Duodenal mucosa (tissue), 2 donors: ENCODE data around the gene HLCS.

Experiments
- H3K27ac ChIP-seq: one replicate; pipeline ENCODE4 v1.7.0; 2013; ENCODE audit warnings: low read depth, low read length
- H3K27me3 ChIP-seq, 2 donors: one replicate each; pipeline ENCODE4 v1.7.0; 2013; ENCODE audit warnings: low read length in 2 of 2, control low read depth in 1 of 2; ENCODE audit not compliant: insufficient read depth in 2 of 2, control insufficient read depth in 1 of 2
- H3K36me3 ChIP-seq, 2 donors: one replicate each; pipeline ENCODE4 v1.7.0; 2013; ENCODE audit warnings: low read length in 2 of 2, control low read depth in 1 of 2; ENCODE audit not compliant: insufficient read depth in 2 of 2, control insufficient read depth in 1 of 2
- H3K4me1 ChIP-seq, 2 donors: one replicate each; pipeline ENCODE4 v1.7.0; 2013; ENCODE audit warnings: low read length in 2 of 2, control low read depth in 1 of 2; ENCODE audit not compliant: insufficient read depth in 2 of 2, control insufficient read depth in 1 of 2
- H3K4me3 ChIP-seq, 2 donors: one replicate each; pipeline ENCODE4 v1.7.0; 2013; ENCODE audit warnings: low read length in 2 of 2, low read depth in 1 of 2
- H3K9ac ChIP-seq, 2 donors: one replicate each; pipeline ENCODE4 v1.7.0; 2013; ENCODE audit warnings: low read length in 2 of 2, low read depth in 1 of 2
- H3K9me3 ChIP-seq, 2 donors: one replicate each; pipeline ENCODE4 v1.7.0; 2013; ENCODE audit warnings: low read length in 2 of 2, control low read depth in 1 of 2; ENCODE audit not compliant: control insufficient read depth in 1 of 2

The HLCS gene

DNA sequence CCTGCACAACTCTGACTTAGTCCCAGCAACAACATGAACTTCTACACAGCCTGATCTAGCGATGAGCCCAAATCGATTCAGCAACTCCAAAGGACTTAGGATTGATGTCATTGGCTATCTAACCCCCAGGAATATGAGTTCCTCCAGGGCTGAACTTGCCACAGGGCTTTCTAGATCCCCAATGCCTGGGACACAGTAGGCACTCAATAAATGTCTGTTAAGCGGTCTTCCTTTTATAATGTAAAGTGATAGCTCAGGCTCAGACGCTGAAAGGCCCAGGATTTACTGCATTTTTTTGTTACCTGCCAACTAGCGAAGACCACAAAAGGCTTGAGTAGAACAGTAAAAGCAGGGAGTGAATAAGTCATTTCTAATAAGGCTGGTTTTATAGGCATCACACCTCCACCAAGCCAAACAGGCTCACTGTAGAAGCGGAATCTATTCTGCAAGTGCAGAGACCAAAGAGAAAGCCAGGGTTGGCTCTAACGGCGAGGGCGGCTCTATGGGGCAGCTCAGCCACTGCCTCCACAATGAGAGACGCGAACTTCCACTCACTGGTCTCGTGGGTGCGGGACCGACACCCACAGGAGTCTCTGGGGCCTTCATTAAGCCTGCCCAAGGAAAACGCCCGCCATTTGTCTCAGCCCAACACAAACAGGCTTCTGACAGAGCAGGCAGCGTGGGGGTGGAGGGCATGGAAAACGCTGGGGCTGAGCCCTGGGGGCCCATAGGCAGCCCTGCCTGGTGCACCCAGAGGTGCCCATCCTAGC is 52.0 kb downstream of the HLCS start:
- Histone ChIP-seq H3K9me3 (no peaks in the 10 kb centered on the region), H3K27me3 (no peaks in the 10 kb centered on the region), H3K4me3 (no peak overlapping the region), H3K4me1 (peaks cover 8 to 24% of the 10 kb centered on the region in 2 donors), H3K27ac (no peak overlapping the region), H3K9ac (no peak overlapping the region), H3K36me3 (no peaks in the 10 kb centered on the region)

DNA sequence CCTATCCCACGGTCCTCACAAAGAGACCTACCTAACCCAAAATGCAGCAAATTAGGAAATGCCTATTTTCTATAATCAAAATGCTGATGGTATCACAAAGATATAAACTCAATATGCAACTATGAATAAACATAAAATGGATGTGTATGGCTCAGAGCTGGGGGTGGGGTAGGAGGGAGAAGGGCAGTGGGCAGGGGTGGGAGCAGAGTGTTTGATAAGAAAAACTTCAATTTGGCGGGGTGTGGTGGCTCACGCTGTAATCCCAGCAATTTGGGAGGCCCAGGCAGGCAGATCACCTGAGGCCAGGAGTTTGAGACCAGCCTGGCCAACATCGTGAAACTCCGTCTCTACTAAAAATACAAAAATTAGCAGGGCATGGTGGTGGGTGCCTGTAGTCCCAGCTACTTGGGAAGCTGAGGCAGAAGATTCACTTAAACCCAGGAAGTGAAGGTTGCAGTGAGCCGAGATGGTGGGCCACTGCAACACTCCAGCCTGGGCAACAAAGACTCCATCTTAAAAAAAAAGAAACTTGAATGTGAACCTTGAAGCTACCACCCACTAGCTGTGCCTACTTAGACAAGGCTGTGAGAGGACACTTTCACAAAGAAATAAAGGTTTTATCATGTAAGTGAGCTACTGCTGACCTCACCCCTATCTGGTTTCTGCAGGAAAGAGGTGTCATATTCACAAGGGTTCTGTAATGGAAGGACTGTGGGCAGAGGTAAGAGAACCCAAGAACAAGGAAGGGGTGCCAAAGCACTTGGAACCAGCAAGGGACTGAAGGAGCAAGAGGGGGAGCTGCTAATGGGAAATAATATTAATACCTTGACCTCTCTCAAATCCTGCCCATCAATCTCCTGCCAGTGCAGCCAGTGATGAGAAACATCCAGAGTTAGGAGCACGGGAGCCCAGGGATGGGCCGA is 53.0 kb downstream of the HLCS start:
- H3K27me3 ChIP-seq: no peaks in the 10 kb centered on the region
- peaks cover 6 to 21% of the 10 kb centered on the region in 2 donors for H3K4me1 ChIP-seq
- no peaks in the 10 kb centered on the region for H3K9me3 ChIP-seq
- H3K27ac ChIP-seq: no peak overlapping the region
- H3K9ac ChIP-seq: no peak overlapping the region
- H3K36me3 ChIP-seq: no peaks in the 10 kb centered on the region
- no peak overlapping the region for H3K4me3 ChIP-seq

DNA sequence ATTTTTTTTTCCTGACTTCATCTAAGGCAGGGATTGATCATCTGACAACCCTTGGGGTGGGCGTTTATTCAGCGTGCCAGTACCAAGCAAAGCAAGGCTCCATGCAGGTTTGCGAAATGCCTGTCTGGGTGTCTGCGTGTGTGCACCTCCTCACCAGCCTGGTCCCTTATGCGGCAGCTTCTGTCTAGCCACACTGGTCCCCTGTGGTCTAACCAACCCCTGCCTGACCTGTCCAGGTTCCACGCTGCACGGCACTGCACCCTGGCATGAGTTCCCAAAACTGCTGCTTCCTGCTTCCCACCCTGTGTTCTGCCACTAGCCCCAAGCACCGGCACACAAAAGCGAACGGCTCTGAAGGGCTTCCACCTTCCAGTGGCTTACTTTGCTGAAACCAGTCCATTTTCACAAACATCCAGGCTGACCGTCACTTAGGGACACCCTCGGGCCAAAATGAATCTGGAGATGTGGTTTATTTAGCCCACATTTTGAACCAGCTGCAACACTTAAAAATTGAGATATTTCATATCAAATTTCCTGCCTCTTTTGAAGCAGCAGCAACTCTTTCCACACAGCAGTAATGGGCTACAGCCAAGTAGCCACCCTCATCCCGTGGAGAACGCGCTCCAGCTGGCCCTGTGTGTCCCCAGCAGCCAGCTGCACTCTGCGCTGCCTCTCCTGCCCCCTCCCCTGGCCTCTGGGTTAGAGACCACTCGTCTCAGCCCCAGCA is 55.7 kb downstream of the HLCS start:
- Histone ChIP-seq H3K4me3 (no peak overlapping the region), H3K9ac (no peak overlapping the region), H3K4me1 (peaks cover 0 to 5% of the 10 kb centered on the region in 2 donors), H3K36me3 (no peaks in the 10 kb centered on the region), H3K27me3 (no peaks in the 10 kb centered on the region), H3K9me3 (no peaks in the 10 kb centered on the region), H3K27ac (no peak overlapping the region)

DNA sequence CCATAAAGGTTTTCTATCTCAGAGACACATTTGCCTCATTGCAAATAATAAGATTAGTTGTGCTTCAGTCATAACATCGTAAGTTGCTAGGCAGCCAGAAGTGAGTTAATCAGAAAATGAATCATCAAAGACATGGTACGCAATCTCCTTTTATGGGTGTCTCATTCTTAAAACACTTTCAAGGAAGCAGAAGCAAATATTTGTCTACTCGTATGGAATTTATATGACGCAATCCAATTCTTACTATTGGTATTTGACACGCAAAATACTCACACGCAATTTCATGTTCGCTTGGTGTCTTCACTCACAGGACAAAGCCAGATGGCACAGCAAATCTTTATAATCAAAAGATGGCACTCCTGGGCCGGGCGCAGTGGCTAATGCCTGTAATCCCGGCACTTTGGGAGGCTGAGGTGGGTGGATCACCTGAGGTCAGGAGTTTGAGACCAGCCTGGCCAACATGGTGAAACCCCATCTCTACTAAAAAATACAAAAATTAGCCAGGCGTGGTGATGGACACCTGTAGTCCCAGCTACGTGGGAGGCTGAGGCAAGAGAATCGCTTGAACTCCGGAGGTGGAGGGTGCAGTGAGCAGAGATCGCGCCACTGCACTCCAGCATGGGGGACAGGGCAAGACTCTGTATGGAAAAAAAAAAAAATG is 56.4 kb downstream of the HLCS start:
- no peak overlapping the region for H3K9ac ChIP-seq
- H3K36me3 ChIP-seq: no peaks in the 10 kb centered on the region
- H3K9me3 ChIP-seq: no peaks in the 10 kb centered on the region
- no peaks in the 10 kb centered on the region for H3K27me3 ChIP-seq
- H3K27ac ChIP-seq: no peak overlapping the region
- peaks cover 0 to 5% of the 10 kb centered on the region in 2 donors for H3K4me1 ChIP-seq
- no peak overlapping the region for H3K4me3 ChIP-seq

DNA sequence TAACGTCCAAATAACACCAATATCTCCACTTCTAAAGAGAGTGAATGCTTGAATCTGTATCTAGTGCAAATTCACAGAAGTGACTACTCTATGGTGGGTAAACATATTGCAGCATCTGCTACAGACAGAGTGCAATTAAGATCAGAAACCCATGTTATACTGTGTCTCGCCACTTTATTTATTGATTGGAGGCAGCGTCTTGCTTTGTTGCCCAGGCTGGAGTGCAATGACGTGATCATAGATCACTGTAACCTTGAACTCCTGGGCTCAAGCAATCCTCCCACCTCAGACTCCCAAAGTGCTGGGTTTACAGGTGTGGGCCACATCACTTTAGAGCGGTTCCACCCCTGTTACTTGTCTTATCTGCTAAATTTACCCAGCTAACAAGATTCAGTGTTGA is 57.0 kb downstream of the HLCS start:
- H3K4me1 ChIP-seq: peaks cover 0 to 5% of the 10 kb centered on the region in 2 donors
- no peak overlapping the region for H3K9ac ChIP-seq
- H3K4me3 ChIP-seq: no peak overlapping the region
- H3K36me3 ChIP-seq: no peaks in the 10 kb centered on the region
- H3K9me3 ChIP-seq: no peaks in the 10 kb centered on the region
- H3K27ac ChIP-seq: no peak overlapping the region
- no peaks in the 10 kb centered on the region for H3K27me3 ChIP-seq

DNA sequence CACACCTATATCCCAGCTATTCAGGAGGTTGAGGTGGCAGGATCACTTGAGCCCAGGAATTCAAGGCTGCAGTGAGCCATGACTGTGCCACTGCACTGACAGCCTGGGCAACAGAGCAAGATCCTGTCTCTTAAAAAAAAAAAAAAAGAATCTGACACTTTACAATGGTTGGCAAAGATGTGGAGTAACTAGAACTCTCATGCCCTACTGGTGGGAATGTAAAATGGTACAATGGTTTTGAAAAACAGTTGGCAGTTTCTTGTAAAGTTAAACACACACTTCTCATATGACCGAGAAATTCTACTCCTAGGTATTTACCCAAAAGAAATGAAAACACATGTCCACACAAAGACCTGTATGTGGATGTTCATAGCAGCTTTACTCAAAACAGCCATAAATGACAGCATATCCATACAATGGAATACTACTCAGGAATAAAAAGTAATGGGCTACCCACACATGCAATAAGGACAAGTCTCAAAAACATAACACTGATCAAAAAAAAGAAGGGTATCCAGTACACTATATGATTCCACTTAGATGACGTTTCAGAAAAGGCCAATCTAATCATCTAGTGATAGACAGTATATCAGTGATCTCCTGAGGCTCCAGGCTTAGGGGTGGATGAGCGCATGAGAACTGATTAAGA is 58.1 kb downstream of the HLCS start:
- Histone ChIP-seq H3K4me1 (peaks cover 0 to 5% of the 10 kb centered on the region in 2 donors), H3K27ac (no peak overlapping the region), H3K27me3 (no peaks in the 10 kb centered on the region), H3K9me3 (no peaks in the 10 kb centered on the region), H3K9ac (no peak overlapping the region), H3K36me3 (no peaks in the 10 kb centered on the region), H3K4me3 (no peak overlapping the region)

DNA sequence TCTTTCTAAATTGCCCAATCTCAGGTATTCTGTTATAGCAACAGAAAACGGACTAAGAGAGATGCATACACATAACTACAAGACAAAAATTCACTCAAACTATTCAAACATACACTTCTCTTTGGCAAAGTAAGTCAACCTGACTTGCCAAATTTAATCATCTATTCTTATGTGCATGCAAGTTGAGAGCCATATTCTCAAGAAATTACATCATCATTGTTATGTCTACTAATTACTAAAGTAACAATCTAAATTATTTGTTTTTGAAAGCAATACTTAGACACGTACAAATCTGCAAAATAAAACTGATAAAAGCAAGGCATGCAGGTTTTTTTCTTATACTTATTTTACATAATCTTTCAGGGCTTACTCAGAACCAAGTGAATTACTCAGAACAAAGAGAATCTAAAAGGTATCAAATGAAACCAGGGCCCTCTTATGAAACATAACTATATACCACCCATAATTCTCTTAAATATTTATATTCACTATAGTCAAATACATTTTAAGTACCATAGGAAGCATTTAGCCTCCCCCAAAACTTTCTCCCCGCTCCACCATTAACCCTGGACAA is 62.3 kb downstream of the HLCS start:
- Histone ChIP-seq H3K27me3 (no peaks in the 10 kb centered on the region), H3K36me3 (no peaks in the 10 kb centered on the region), H3K9me3 (no peaks in the 10 kb centered on the region), H3K27ac (no peak overlapping the region), H3K4me3 (no peak overlapping the region), H3K9ac (no peak overlapping the region), H3K4me1 (no peaks in the 10 kb centered on the region)

DNA sequence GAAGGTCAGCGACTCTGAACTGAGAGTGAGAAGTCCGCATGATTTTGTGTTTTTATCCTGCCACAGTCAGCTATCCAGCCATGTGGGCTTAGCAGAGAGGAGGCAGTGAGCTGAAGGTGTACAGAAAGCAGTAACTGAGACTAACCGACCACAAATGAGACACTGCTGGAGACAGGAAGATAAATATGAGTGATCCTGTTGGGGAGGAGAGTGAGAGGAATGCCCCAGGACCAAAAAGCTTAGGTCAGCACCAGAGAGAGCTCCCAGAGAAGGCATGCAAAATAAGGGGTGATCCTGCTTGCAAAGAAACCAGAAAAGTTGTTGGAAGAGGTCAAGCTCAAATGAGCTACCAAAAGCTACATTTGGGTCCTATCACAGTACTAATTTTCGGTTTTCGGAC is 63.7 kb downstream of the HLCS start:
- H3K27ac ChIP-seq: no peak overlapping the region
- H3K9me3 ChIP-seq: no peaks in the 10 kb centered on the region
- no peaks in the 10 kb centered on the region for H3K36me3 ChIP-seq
- no peaks in the 10 kb centered on the region for H3K4me1 ChIP-seq
- H3K27me3 ChIP-seq: no peaks in the 10 kb centered on the region
- no peak overlapping the region for H3K4me3 ChIP-seq
- H3K9ac ChIP-seq: no peak overlapping the region

DNA sequence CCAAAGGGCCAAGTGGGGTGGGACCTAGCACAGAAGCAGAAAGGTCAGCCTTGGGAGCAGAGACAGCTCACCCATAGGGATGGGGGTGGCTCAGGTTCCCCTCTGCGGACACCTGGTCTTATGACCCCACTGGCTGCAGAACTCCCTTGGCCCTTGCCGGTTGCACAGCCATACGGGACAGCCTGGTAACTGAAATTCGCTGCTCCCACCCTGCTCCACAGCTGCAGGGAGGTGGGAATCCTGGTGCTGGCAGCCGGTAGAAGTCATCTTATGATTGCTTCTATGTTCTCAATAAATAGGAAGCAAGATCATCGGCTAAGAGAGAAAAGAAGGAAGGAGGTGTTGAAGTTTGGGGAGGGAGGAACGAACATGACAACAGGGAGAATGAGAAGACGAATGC is 64.1 kb downstream of the HLCS start:
- no peaks in the 10 kb centered on the region for H3K4me1 ChIP-seq
- H3K9ac ChIP-seq: no peak overlapping the region
- H3K9me3 ChIP-seq: no peaks in the 10 kb centered on the region
- H3K27ac ChIP-seq: no peak overlapping the region
- no peaks in the 10 kb centered on the region for H3K27me3 ChIP-seq
- no peak overlapping the region for H3K4me3 ChIP-seq
- no peaks in the 10 kb centered on the region for H3K36me3 ChIP-seq
